Fibroblast of peridontal ligament (primary cell): Measurements from ENCODE around the gene SMIM28.

Experiments
- DNase-seq: peaks from one replicate; pipeline ENCODE4 v3.0.0-alpha.2; 2010; ENCODE audit errors: extremely low read depth

SMIM28 gene

DNA sequence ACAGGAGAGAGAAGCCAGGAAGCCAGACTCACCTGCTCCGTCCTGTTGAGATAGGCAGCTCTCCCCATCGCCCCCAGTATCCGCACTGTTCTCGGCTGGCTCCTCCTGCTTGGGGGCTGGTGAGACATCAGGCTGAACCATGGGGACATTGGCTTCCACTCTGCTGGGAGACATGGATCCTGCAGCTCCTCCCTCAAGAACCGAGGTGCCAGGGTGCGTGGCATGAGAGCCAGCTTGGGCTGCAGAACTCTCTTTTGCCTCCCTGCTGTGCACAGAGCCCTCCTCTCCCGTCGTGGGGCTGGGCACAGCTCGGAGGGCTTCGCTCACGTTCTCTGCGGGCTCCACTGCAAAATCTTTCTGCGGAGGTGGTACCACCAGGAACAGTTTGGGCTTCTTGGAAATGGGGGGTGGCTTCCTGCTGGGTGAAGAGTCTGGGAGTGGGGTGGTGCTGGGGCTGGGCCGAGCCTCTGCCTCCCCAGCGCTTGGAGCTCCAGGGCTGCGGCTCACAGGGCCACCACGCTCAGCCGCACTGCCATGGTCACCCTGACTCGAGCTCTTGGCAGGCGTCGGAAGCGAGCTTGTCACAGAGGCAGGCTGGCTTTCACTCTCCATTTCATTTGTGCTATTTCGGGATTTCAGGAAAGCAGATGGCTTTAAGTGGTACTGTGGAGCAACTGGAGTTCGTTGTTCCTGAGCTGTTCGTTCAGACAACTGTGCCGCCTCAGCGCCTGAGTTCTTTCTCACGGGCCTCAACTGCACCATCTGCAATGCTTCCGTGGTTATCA is 52.8 kb downstream of the SMIM28 start:
- no peak for DNase-seq

DNA sequence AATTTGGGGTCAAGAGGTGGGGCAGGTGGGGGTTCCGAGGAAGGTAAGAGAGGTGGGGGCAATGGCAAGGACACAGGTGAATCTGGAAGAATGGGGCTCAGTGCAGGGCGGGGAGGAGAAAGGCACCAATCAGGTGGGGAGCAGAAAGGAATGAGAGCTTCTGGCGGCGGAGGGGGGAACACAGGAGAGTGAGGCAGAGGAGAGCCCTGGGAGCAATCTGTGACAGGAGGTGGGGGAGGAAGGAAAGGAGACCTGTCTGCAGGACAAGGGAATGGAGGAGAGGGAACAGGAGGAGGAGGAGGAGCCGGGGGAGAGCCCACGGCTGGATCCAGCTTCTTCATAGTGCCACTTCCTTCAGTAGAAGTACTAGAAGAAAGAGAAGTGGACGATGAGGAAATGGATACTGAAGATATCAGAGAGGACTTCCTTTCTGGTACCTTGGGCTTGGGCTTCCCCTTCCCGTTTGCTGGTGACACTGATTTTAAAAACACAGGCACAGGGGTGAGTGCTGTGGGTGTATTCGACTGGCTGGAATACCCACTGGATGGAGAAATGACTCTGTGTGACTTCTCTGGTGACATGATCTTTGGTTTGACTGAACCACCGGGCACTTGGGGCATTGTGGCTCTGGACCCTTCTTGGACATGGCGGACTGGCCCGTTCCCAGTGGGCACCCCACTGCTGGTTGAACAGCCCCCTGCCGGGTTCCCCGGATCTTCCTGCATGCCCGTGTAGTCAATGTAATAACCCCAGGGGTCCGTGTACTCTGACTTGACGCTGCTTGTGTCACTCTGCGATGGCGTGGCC is 53.8 kb downstream of the SMIM28 start:
- no peak for DNase-seq

DNA sequence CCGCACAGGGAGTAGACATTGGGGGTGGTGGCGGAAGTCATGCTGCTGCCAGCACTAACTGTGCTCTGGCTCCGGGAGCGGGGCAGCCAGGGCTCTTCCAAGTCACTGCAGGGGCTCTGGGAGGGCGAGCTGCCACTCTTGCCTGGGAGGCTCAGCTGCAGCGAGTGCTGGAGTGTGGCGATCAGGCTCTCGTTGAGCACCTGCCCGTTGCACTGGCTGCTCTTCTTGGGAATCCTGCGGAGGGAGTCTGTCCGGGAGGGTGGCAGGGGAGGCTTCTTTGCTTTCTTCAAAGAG is 54.3 kb downstream of the SMIM28 start:
- no peak for DNase-seq
